ENCODE measurements around the gene RASGRP3. TPM values are rescaled to one million over a fixed set of nuclear protein-coding genes. Genes with fewer than 3 reads are reported as not detected.
"Not testable (repeated sequence)": the region's sequence is repeated elsewhere in the genome, so short reads cannot be mapped to it uniquely, and the experiment has no call there.

Gene RASGRP3
- total and polyA plus RNA-seq, 2 donors (not counting 3 experiments of a cell fraction or from before 2014, with no cell fraction given), result 16.0 to 39.6 TPM

DNA sequence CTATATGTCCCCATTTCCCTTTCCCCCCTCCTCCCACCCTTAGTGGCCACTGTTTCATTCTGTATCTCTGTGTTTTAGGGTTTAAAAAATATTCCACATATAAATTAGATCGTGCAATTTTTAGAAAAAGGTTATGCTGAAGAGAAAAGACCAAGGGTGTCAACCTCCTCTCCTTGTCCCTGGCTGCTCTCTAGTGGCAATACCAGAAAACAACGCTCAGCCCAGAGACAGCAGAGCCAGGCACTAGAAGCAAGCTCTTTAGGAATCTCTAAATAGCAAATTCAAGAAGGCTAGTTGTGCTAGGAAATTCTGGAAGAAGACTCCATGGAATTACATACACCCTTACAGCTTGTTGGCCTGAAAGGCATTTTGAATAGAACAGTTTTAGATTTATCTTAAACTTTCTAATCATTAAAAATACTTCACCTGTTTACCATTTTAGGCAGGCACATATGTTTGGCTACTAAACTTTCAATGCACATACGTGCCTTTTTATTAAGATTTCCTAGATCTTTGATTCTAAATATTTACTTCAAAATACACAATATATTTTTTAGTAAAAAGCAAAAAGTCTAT is 35.1 kb upstream of the RASGRP3 start:
- BruUV-seq (replicated peaks), result no TSS peak
- Histone ChIP-seq H3K27ac (ENCODE audit: insufficient read depth, low read depth, low read length) (no peak overlapping the region), H3K4me3 (replicated peaks in 1 of 3; ENCODE audit: insufficient read depth in 1 of 3, low read depth in 1 of 3, low read length in 3 of 3) (no peak overlapping the region), H3K9ac (replicated peaks; ENCODE audit: extremely low read depth, insufficient read depth, low read length) (no peak overlapping the region), H4K20me1 (replicated peaks; ENCODE audit: control insufficient read depth, extremely low read depth, insufficient read depth, low read length) (no peaks in the 10 kb centered on the region), H3K9me3 (replicated peaks; ENCODE audit: control insufficient read depth, insufficient read depth, low read length) (no peaks in the 10 kb centered on the region), H3K27me3 (ENCODE audit: control insufficient read depth in 2 of 2, insufficient read depth in 2 of 2, low read length in 2 of 2) (no peaks in the 10 kb centered on the region), H3K9me1 (replicated peaks; ENCODE audit: control insufficient read depth, extremely low read depth, insufficient read depth, low read length) (no peaks in the 10 kb centered on the region), H3K36me3 (ENCODE audit: control insufficient read depth in 2 of 2, extremely low read depth in 1 of 2, insufficient read depth in 2 of 2, low read length in 2 of 2) (no peaks in the 10 kb centered on the region), H2AFZ (ENCODE audit: low read depth, low read length) (no peak overlapping the region), H3K79me2 (ENCODE audit: control insufficient read depth, insufficient read depth, low read length) (no peaks in the 10 kb centered on the region), H3K4me1 (ENCODE audit: control insufficient read depth, extremely low read depth, insufficient read depth, low read length) (peaks cover 19% of the 10 kb centered on the region), H3K4me2 (ENCODE audit: insufficient read depth, low read length) (no peak overlapping the region)
- dilution Hi-C loops (cut with MboI; ENCODE audit: extremely low pct_ligation_motif_present, low sequenced_read_pairs) (no loop called here), intact Hi-C loops (cut with micrococcal nuclease) (loop anchor here (1.0 to 5.0 kb wide), 7 partner anchors 24 to 669 kb away; partner anchors contain the start of gene LTBP1)
- CTCF ChIA-PET, result interaction anchor here (0.5 to 6.7 kb wide), 69 partner anchors 8 to 889 kb away, joined by 3 to 154 read pairs (median 4); partner anchors contain the start of genes FAM98A and RASGRP3
- DNase-seq (ENCODE audit: low read depth, low spot score), result peak; percentile 79
- POLR2A ChIA-PET, result interaction anchor here (0.7 kb wide), 1 partner anchor 34 kb away, joined by 3 read pairs; no protein-coding TSS in a partner anchor
- peak; percentile 64 for FAIRE-seq
- TF ChIP-seq EZH2 (IDR thresholded peaks at IDR 0.05; ENCODE audit: borderline replicate concordance, low read depth, low read length, severe bottlenecking) (no peak), POLR2A (IDR thresholded peaks at IDR 0.05; ENCODE audit: low read depth, low read length) (no peak), GATA2 (IDR thresholded peaks at IDR 0.05; ENCODE audit: insufficient read depth, insufficient read length, low read depth, low read length) (no peak), JUN (IDR thresholded peaks at IDR 0.05; ENCODE audit: borderline replicate concordance, insufficient read depth, insufficient read length, low read depth) (no peak), POLR2AphosphoS5 (IDR thresholded peaks at IDR 0.05; ENCODE audit: insufficient read depth, low read depth, low read length) (no peak), MYC (IDR thresholded peaks at IDR 0.05; ENCODE audit: low read depth, low read length) (no peak), FOS (IDR thresholded peaks at IDR 0.05; ENCODE audit: borderline replicate concordance, insufficient read depth, low read length) (no peak)
- TF ChIP-seq, protein P1, sequence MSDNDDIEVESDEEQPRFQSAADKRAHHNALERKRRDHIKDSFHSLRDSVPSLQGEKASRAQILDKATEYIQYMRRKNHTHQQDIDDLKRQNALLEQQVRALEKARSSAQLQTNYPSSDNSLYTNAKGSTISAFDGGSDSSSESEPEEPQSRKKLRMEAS (IDR thresholded peaks at IDR 0.05; ENCODE audit: insufficient read depth, insufficient read length), result no peak
- TF ChIP-seq, protein P2, sequence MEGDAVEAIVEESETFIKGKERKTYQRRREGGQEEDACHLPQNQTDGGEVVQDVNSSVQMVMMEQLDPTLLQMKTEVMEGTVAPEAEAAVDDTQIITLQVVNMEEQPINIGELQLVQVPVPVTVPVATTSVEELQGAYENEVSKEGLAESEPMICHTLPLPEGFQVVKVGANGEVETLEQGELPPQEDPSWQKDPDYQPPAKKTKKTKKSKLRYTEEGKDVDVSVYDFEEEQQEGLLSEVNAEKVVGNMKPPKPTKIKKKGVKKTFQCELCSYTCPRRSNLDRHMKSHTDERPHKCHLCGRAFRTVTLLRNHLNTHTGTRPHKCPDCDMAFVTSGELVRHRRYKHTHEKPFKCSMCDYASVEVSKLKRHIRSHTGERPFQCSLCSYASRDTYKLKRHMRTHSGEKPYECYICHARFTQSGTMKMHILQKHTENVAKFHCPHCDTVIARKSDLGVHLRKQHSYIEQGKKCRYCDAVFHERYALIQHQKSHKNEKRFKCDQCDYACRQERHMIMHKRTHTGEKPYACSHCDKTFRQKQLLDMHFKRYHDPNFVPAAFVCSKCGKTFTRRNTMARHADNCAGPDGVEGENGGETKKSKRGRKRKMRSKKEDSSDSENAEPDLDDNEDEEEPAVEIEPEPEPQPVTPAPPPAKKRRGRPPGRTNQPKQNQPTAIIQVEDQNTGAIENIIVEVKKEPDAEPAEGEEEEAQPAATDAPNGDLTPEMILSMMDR (IDR thresholded peaks at IDR 0.05; ENCODE audit: extremely low read depth in 1 of 2, insufficient read depth in 1 of 2, low read depth in 1 of 2, low read length in 2 of 2), result peak; percentile 74

DNA sequence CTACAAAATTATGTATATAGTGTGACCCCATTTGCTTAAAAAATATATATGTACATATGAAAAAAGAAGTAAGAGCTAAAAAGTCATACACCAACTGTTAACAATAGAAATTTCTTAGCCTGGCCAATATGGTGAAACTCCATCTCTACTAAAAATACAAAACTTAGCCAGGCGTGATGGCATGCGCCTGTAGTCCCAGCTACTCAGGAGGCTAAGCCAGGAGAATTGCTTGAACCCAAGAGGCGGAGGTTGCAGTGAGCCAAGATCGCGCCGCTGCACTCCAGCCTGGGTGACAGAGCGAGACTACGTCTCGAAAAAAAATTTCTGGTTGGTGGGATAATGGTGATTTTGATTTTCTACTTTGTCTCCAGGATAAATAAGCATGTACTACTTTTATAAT is 34.4 kb upstream of the RASGRP3 start:
- H3K27me3 ChIP-seq (ENCODE audit: control insufficient read depth in 2 of 2, insufficient read depth in 2 of 2, low read length in 2 of 2); dilution Hi-C loops (cut with MboI; ENCODE audit: extremely low pct_ligation_motif_present, low sequenced_read_pairs); H3K79me2 ChIP-seq (ENCODE audit: control insufficient read depth, insufficient read depth, low read length); FAIRE-seq; H2AFZ ChIP-seq (ENCODE audit: low read depth, low read length); H4K20me1 ChIP-seq (replicated peaks; ENCODE audit: control insufficient read depth, extremely low read depth, insufficient read depth, low read length); H3K9me3 ChIP-seq (replicated peaks; ENCODE audit: control insufficient read depth, insufficient read depth, low read length); DNase-seq (ENCODE audit: low read depth, low spot score); H3K9me1 ChIP-seq (replicated peaks; ENCODE audit: control insufficient read depth, extremely low read depth, insufficient read depth, low read length); H3K36me3 ChIP-seq (ENCODE audit: control insufficient read depth in 2 of 2, extremely low read depth in 1 of 2, insufficient read depth in 2 of 2, low read length in 2 of 2); H3K4me3 ChIP-seq (replicated peaks in 1 of 3; ENCODE audit: insufficient read depth in 1 of 3, low read depth in 1 of 3, low read length in 3 of 3); H3K4me2 ChIP-seq (ENCODE audit: insufficient read depth, low read length); H3K9ac ChIP-seq (replicated peaks; ENCODE audit: extremely low read depth, insufficient read depth, low read length): not testable (repeated sequence)
- ChIA-PET POLR2A (interaction anchor here (0.7 kb wide), 1 partner anchor 16 kb away, joined by 4 read pairs; no protein-coding TSS in a partner anchor), CTCF (interaction anchor here (1.0 to 6.7 kb wide), 9 partner anchors 9 to 408 kb away, joined by 3 to 154 read pairs (median 6); no protein-coding TSS in a partner anchor)
- H3K4me1 ChIP-seq (ENCODE audit: control insufficient read depth, extremely low read depth, insufficient read depth, low read length), result peaks cover 14% of the 10 kb centered on the region
- TSS peak; percentile 85 for BruUV-seq (replicated peaks)
- intact Hi-C loops (cut with micrococcal nuclease), result loop anchor here (5.0 kb wide), 1 partner anchor 420 kb away; no protein-coding TSS in a partner anchor
- peak overlapping the region; percentile 58 for H3K27ac ChIP-seq (ENCODE audit: insufficient read depth, low read depth, low read length)

All from endothelial cell of umbilical vein (primary cell).